Activated effector memory CD4-positive, alpha-beta T cell treated with Interleukin-2 at 50 U/mL for 16 hours (primary cell): ENCODE results near the gene POGZ.
"Not testable (repeated sequence)": the region's sequence is repeated elsewhere in the genome, so short reads cannot be mapped to it uniquely, and the experiment has no call there.

ENCODE experiments used
- DNase-seq: peaks from one replicate; pipeline ENCODE4 v3.0.0-alpha.2; 2020

Gene POGZ

DNA sequence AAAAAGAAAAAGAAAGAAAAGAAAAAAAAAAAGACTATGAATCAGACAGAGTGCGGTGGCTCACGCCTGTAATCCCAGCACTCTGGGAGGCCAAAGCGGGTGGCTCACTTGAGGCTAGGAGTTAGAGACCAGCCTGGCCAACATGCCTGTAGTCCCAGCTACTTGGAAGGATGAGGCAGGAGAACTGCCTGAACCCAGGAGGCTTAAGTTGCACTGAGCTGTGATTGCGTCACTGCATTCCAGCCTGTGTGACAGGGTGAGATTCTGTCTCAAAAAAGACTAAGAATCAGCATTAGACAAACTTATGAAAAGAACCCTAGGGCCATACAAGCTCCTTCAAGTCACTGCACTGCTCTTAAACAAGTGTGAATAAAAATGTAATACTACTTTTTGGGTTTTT is 43.1 kb downstream of the POGZ start:
- DNase-seq, result no peak

DNA sequence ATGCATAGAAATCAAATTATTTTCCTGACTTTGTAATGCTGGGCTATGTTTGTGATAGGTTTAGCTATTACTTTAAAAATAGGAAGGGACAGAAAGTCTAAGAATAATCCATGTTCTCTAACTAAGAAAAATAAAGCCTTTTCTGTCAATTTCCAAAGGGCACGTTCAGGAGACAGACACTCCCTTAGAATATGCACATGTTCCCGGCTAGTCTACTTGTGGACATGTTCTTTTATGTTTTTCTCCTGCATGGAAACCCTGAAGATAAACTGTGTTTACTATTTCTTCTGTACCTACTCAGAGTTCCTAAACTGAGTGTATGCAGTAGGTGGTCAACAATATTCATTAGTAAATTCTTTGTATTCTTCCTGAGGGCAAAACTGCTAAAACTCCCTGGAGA is 47.4 kb downstream of the POGZ start:
- DNase-seq, result no peak

DNA sequence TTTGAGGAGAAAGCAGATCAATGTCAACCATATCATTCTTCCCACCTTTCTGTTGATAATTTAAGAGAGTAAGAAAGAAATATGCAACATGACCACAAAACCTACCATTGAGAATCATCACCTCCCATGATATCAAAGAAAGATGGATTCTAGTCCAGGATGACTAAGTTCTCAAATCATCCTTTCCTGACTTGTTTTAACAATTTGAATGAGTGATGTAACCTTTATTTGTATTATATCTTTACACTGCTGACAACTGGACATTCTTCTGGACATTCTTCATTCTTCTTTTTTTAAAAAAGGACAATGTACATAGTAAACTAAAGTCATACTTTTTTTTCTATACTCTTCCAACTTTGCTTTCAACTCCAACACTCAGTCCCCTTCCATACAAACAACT is 50.4 kb downstream of the POGZ start:
- DNase-seq, result no peak

DNA sequence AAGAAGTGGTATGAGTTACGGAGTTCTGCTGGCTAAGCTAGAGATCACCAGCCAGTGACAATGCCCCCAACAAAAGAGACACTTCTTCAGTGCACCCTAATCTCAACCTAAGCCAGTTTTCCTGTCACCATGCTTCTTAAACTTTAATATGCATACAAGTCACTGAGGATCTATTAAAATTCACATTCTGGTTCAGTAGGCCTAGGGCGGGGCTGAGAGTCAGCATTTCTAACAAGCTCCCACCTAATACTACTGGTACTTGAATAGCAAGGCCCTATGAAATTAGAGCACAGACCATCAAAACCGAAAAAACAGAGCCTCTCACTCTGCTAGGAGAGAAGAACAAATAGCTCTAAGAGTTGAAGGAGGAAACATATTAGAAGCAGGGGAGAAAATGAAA is 52.0 kb downstream of the POGZ start:
- DNase-seq, result no peak

DNA sequence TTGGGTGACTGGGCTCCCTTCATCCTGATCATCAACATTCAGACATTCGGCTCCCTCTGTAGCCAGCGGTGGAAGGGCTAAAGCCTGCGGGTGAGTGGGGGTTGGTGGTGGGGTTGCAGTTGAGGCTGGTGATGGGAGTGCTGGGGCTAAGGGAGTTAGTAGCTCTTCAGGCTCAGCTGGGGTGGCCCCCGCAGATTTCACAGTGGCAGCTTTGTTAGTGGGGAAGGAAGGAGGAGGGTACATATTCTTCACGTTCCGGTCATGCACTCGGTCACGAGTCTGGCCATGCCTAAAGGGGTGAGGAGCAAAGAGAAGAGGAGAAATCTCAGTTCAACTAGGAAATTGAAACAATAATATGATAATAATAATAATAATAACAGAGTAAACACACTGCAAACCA is 53.1 kb downstream of the POGZ start:
- DNase-seq, result no peak

DNA sequence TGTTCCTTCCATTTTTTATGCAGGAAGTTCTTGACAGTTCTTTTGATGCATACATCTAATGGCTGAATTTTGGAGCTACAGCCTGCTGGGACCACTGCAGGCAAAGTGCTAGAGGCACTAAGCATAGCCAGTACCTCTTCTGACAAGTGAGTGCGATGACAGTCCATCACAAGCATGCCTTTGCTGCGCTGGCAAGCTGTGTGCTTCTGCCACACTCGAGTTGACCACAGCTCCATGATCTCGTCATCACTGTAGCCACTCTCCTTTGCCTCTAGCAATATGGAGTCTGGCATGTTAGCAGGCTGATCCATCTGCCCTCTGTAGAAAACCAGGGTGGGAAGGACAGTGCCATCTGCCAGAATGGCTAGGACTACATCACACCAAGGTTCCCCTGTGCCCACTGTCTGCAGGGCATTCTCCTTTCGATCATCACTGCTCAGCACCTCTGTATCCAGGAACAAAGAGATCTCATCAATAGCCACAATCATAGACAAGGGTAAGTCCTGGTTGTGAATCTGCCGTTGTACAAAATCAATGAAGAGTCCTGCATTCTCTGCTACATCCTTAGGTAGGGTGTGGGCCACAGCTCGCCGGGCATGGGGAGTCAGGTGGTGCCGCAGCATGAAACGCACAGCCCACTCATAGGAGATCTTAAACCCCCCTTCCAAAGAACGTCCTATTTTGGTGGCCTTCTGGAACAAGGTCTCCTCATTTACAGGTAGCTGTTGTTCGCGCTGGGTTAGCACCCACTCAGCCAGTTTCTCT is 53.9 kb downstream of the POGZ start:
- DNase-seq, result no peak

DNA sequence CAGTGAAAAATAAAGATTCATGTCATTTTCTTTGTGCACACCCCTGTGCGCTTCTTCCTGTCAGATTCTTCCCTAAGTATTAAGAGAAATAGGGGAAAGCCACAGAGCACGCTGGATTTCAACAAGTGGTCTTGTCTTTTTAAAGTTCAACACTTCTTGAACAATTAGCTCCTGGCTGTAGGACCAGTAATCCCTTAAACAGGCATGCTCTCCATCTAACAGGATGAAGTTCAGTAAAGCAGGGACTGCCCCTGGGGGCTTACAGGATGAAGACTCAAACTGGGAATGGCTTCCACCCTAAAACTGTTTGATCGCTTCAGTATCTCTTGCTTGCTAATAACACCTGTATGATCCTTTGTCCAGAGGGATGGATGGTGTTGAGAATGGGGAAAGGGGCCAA is 55.7 kb downstream of the POGZ start:
- no peak for DNase-seq

DNA sequence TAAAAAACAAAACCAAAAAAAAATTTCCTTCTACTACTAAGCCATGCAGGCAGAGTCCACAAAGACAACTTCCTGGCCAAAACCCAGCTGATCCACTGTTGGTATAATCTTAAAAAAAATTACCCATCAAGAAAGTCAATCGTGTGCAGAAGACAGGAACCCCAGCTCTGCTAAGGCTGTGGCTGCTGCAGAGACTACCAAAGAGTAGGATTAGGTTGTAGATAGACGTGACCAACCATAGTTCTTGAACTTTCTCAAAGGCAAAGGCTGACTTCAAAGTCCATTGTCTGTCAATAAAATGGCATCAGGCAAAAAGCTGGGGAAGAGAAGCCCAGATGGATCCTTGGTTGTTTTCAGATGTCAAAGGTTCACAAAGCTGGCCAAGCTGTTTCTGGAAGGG is 56.5 kb downstream of the POGZ start:
- no peak for DNase-seq

DNA sequence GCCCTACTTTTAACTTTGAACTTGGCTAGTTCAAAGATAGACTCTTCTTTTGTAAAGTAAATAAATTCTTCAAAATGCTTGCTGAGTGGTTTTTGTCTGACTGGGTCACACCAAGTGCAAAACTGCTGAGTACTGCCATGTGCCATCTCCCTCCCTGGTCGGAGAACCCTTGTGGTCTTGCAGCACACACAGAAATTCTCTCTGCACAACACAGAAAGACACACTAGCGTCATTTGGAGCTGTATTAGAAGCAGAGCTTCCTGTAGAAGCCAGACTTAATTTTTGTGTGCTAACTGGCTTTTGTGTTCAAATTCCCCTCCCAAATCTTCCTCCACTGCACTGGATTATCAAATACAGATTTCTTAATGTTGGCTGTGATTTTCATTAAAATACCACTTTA is 57.4 kb downstream of the POGZ start:
- DNase-seq, result no peak

DNA sequence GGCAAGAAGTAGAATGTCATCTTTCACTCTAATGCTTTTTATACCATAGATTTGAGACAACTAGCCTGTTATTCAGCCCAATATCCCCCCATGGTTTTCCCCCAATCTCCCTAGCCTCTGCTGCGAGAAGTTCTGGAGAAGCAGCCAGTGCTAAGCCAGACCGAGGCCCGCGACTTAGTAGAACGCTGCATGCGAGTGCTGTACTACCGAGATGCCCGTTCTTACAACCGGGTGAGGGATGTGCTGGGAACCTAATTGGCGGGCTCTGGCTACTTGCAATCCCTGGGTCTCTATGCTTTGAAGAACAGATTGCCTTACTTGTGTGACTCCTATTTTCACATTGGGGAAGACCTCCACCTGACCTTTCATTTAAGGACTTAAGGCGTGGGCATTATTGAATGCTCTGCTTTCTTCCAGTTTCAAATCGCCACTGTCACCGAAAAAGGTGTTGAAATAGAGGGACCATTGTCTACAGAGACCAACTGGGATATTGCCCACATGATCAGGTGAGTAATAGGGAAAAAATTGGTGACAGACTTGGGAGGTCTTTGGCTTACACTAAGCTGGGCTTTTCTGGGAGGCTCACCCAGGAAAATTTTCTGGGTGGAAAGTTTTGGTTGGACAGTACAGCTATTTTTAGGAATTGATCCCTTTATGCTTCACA is 58.0 kb downstream of the POGZ start:
- DNase-seq, result no peak

DNA sequence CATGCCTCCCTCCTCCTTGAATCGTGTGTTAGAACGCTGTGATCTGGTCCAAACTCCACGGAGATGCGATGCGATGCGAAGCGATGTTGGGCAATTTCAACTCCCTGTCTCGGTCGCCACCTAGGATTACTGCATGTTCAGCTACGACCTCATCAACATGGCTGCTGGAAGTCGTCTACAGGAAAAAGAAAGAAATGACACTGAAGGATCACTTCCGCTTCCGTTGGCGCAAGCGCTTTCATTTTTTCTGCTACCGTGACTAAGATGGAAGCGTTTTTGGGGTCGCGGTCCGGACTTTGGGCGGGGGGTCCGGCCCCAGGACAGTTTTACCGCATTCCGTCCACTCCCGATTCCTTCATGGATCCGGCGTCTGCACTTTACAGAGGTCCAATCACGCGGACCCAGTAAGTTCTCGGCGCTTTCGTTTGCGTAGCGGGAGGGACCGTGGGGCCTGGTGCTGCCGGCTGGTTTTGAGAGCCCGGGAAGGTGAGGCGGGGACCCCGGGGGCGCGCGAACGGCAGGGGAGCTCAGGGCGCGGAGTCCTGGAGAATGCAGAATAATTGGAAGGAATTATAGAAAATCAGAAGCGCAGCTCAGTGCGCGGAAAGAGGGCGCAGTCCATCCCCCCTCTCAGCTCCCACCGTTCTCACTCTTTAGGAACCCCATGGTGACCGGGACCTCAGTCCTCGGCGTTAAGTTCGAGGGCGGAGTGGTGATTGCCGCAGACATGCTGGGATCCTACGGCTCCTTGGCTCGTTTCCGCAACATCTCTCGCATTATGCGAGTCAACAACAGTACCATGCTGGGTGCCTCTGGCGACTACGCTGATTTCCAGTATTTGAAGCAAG is 59.7 kb downstream of the POGZ start, which contains the start of gene PSMB4:
Gene PSMB4 (plus strand): TSS at position 250 of the 848 bp plus-strand sequence. CDS start 15 bp downstream, at position 265.
- DNase-seq, result peak; percentile 75

DNA sequence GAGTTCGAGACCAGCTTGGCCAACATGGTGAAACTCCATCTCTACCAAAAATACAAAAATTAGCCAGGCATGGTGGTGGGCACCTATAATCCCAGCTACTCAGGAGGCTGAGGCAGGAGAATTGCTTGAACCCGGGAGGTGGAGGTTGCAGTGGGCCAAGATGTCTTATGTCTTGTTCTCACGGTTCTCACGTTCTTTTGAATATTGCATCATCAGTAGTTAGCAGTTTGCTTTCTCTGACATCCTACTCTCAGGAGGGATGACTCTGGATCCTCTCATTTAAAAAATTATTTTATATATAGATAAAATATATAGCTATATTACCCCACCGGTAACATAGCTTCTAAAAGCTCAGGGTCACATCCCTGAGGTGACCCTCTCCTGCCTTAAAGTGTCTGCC is 63.0 kb downstream of the POGZ start:
- not testable (repeated sequence) for DNase-seq

DNA sequence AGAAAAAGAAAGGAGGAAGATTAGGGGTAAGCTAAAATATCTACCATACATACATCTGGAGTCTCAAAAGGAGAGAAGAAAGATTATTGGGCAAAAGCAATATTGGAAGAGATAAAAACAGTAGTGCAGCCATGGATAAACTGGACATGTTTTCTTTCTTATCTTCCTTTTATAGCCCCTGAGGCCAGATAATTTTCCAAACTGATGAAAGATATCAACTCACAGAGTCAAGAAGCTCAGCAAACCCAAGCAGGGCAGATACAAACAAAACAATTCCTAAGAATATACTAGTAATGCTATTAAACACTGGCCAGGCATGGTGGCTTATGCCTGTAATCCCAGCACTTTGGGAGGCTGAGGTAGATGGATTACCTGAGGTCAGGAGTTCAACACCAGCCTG is 65.7 kb downstream of the POGZ start:
- DNase-seq, result no peak

DNA sequence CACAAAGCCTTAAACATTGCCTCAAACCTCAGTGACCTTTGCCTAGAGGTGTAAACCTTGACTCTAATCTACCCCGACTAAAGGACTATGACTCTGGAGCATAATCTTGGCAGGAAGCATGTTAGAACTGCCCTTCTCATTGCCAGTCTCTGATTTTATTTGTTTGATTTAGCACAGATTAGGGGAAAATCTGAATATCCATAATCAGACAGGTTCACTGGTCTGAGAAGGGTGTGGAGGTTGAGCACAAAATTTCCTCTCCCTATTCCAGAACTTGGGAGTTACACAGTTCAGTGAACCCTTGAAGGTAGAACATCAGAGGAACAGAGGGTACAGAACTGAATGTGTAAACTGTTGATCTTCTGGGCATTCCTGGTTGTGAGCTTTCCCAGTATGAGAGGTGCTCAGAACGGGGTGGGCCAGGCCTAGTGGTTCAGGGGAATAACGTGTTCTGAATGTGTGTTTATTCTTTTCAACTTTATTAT is 68.2 kb downstream of the POGZ start:
- no peak for DNase-seq

DNA sequence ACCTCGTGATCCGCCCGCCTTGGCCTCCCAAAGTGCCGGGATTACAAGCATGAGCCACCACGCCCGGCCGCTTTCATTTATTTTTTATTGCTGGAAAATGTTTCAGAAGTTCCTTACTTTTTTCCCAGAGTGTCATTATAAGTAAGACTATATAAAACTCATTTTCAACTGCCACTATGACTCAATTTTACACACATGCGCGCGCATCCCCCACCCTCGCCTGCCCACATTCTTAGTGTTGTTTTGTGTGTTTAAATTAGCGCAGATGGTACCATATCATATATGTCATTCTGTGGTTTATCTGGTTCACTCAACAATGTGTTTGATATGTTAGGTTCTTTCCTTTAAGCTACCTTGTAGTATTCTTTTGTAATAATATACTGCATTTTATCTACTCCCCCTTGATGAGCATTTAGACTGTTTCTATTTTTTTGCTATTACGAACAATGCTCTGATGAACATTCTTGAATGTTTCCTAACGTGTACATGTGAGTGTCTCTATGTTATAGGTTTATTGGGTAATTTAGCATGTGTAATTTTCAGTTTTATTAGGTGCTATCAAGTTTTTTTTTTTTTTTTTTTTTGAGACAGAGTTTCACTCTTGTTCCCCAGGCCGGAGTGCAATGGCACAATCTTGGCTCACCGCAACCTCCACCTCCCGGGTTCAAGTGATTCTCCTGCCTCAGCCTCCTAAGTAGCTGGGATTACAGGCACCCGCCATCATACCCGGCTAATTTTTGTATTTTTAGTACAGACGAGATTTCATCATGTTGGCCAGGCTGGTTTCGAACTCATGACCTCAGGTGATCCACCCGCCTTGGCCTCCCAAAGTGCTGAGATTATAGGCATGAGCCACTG is 68.8 kb downstream of the POGZ start:
- not testable (repeated sequence) for DNase-seq

DNA sequence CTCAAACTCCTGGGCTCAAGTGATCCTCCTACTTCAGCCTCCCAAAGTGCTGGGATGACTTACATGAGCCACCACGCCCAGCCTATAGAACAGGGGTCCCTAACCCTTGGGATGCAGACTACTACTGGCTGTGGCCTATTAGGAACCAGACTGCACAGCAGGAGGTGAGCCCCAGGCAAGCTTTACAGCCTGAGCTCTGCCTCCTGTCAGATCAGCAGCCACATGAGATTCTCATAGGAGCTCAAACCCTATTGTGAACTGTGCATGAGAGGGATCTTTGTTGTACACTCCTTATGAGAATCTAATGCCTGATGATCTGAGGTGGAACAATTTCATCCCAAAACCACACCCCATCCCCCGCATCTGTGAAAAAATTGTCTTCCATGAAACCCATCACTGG is 73.3 kb downstream of the POGZ start:
- DNase-seq, result no peak

DNA sequence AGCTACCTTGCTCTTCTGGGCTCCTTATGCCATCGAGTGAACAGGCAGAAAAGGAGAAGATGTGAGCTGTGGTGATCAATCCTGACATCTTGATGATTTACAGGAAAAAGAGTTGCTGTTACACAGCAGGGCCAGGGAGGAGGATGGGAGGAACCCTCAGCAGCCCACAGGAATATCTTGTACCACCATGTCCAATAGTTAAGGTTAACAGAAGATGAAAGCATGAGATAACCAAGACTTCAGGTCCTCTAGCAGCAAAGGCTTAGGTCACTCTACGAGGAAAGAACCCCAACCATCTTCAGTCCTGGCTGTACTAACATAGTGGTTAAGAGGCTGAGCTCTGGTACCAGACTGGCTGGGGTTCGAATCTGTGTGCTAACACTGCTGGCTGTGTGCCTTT is 74.7 kb downstream of the POGZ start:
- no peak for DNase-seq

DNA sequence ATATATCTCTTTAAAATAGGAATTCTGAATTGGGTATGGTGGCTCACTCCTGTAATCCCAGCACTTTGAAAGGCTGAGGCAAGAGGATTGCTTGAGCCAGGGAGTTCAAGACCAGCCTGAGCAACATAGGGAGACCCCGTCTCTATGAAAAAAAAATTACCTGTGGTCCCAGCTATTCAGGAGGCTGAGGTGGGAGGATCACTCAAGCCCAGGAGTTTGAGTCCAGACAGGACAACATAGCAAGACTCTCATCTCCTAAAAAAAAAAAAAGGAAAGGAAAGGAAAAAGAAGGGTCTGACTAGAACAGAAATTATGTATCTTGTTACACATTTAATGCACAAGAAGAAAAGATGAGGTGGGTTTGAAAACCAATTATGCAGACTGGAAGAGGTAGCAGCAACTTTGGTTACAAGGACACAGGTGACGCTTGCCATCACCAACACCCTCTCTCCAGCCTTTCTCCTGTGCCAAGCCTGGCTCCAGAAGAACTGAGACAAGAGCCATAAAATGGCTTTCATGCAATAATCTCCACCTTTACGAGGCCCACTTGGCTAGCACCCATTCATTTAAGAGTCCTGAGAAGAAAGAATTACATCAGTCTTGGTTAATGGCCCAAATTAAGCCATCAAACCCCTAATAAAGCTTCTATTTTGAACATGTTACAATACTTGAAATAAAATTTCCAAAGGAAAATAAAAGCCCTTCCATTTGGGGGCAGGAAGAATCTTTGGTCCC is 82.0 kb downstream of the POGZ start:
- DNase-seq, result no peak

DNA sequence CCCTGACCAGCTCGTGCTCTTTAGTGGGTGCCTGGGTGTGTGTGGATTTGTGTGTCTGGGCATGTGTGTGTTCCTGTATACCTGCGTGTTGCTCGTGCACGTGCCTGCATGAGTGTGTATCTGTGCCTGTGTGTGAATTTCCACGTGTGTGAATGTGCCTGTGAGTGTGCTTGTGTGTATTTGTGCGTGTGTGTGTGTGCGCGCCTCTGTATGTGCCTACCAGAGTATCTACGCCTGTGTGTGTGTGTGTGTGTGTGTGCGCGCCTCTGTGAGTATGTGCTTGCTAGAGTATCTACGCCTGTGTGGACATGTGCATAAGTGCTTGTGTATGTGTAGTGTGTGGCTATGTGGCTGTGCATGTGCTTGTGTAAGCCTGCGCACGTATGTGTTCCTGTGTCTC is 86.1 kb downstream of the POGZ start:
- no peak for DNase-seq

DNA sequence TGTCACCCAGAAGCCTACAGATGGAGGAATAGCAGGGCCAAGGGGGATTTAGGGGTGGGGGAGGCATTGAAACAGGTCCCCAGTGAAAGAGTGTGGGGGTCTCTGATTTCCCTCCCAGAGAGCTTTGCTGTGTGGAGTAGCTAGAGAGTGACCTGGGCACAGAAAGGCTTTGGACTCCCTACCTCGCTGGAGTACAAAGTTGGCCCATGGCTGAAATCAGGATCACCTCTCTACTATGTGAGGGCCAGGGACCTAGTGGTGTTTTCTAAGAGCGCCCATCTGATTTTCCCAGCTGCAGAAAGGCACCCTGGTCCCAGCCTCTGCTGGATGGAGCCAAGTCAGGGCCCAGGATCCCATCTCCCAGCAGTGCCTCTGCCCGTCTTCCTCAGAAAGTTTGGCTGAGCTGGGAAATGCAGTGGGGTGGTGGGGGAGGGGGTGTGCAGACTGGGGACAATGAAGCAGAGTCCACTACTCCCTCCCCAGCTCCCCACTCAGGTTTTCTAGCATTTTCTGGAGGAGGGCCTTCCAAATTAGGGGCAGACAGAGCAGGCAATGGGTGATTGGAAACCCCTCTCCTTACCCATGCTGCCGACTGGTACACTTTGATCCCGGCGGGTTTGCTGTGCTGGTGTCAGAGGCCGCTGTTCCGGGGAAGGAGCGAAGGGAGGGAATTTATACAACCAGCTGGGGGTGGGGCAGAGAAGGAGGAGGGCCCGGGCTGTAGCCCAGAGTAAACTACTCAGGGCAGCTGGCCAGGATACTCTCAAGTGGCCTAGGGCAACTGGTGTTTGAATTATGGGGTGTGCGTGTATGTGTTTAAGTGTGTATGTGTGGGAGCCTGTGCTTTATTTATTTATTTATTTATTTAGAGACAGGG is 87.0 kb downstream of the POGZ start, which contains the start of gene SELENBP1:
Gene SELENBP1 (minus strand): TSS at position 648 of the 877 bp plus-strand sequence. CDS start 64 bp downstream, at position 584.
- no peak for DNase-seq
